Astrocyte (in vitro differentiated cells and primary cell): Measurements from ENCODE around the gene CBS. TPM values are rescaled to one million over a fixed set of nuclear protein-coding genes. Genes with fewer than 3 reads are reported as not detected.

Source experiments
- DNase-seq: peaks from one replicate; pipeline ENCODE4 v3.0.0-alpha.2; 2010; ENCODE audit warnings: low read depth
- FAIRE-seq: peaks from 2 replicates; lab custom pipeline; 2011; peaks lifted over from hg19 to GRCh38; lab: Jason Lieb, UNC
- H2AFZ ChIP-seq: 2 replicates; pipeline ENCODE4 v1.6.0; 2012; ENCODE audit warnings: low read depth, low read length, inconsistent platforms
- H3K27ac ChIP-seq: 2 replicates; pipeline ENCODE4 v1.5.1; 2011; ENCODE audit warnings: low read depth, low read length, inconsistent platforms
- H3K27me3 ChIP-seq: 2 replicates; pipeline ENCODE4 v1.6.0; 2011; ENCODE audit warnings: low read length, inconsistent platforms; ENCODE audit not compliant: insufficient read depth
- H3K36me3 ChIP-seq: 2 replicates; pipeline ENCODE4 v1.5.1; 2011; ENCODE audit warnings: low read length, inconsistent platforms; ENCODE audit not compliant: insufficient read depth
- H3K4me1 ChIP-seq: 2 replicates; pipeline ENCODE4 v1.5.1; 2011; ENCODE audit warnings: low read length, inconsistent platforms; ENCODE audit not compliant: insufficient read depth
- H3K4me2 ChIP-seq: 2 replicates; pipeline ENCODE4 v1.6.0; 2012; ENCODE audit warnings: low read length, inconsistent platforms
- H3K4me3 ChIP-seq: 2 replicates; pipeline ENCODE4 v1.5.1; 2011; ENCODE audit warnings: low read depth, mild to moderate bottlenecking, low read length, inconsistent platforms; ENCODE audit not compliant: insufficient read depth
- H3K79me2 ChIP-seq: 2 replicates; pipeline ENCODE4 v1.6.0; 2012; ENCODE audit warnings: mild to moderate bottlenecking, low read length, inconsistent platforms; ENCODE audit not compliant: insufficient read depth
- H3K9ac ChIP-seq: 2 replicates; pipeline ENCODE4 v1.6.0; 2012; ENCODE audit warnings: mild to moderate bottlenecking, low read length, inconsistent platforms
- H3K9me3 ChIP-seq: 2 replicates; pipeline ENCODE4 v1.5.1; 2012; ENCODE audit warnings: low read depth, mild to moderate bottlenecking, low read length, inconsistent platforms; ENCODE audit not compliant: insufficient read depth
- H4K20me1 ChIP-seq: 2 replicates; pipeline ENCODE4 v1.6.0; 2012; ENCODE audit warnings: low read length, inconsistent platforms; ENCODE audit not compliant: insufficient read depth
- H3K27ac Mint-ChIP-seq: one replicate; pipeline ENCODE4 v1.8.0; 2021; ENCODE audit warnings: mild to moderate bottlenecking, mixed read lengths; ENCODE audit not compliant: unreplicated experiment
- H3K27me3 Mint-ChIP-seq: one replicate; pipeline ENCODE4 v1.8.0; 2021; ENCODE audit warnings: low read depth, mixed read lengths; ENCODE audit not compliant: unreplicated experiment
- H3K36me3 Mint-ChIP-seq: one replicate; pipeline ENCODE4 v1.8.0; 2021; ENCODE audit warnings: low read depth, mixed read lengths; ENCODE audit not compliant: unreplicated experiment
- H3K4me1 Mint-ChIP-seq: one replicate; pipeline ENCODE4 v1.8.0; 2021; ENCODE audit warnings: low read depth, mixed read lengths; ENCODE audit not compliant: unreplicated experiment
- H3K4me3 Mint-ChIP-seq: one replicate; pipeline ENCODE4 v1.8.0; 2021; ENCODE audit warnings: mild to moderate bottlenecking, moderate library complexity, mixed read lengths; ENCODE audit not compliant: unreplicated experiment
- H3K9me3 Mint-ChIP-seq: one replicate; pipeline ENCODE4 v1.8.0; 2021; ENCODE audit warnings: mild to moderate bottlenecking, mixed read lengths; ENCODE audit not compliant: unreplicated experiment
- CTCF ChIP-seq: IDR thresholded peaks from 2 replicates; pipeline ENCODE4 v1.5.1; 2011; ENCODE audit warnings: low read depth, mild to moderate bottlenecking, inconsistent platforms, low read length, moderate library complexity; ENCODE audit not compliant: insufficient read depth
- EZH2 ChIP-seq: IDR thresholded peaks from 2 replicates; pipeline ENCODE4 v1.6.1; 2012; ENCODE audit warnings: mild to moderate bottlenecking, low read length, inconsistent platforms; ENCODE audit not compliant: insufficient read depth
- total RNA-seq: library from RNA; stranded (reverse); gene quantifications from 2 replicates; pipeline ENCODE4 v1.2.1, GENCODE V29; 2021

Gene CBS
- total RNA-seq, 1 donor from 2014 or later, result 195 TPM

- Mint-ChIP-seq H3K36me3 (peaks cover 21% of the 10 kb centered on the region), H3K9me3 (no peaks in the 10 kb centered on the region), H3K4me1 (peaks cover 21% of the 10 kb centered on the region), H3K27me3 (no peaks in the 10 kb centered on the region), H3K27ac (no peak overlapping the region), H3K4me3 (no peak overlapping the region)
- Histone ChIP-seq H3K79me2 (no peaks in the 10 kb centered on the region), H3K4me2 (no peak overlapping the region), H3K4me1 (peaks cover 12% of the 10 kb centered on the region), H3K4me3 (no peak overlapping the region), H4K20me1 (no peaks in the 10 kb centered on the region), H3K27ac (no peak overlapping the region), H3K9ac (no peak overlapping the region), H3K27me3 (no peaks in the 10 kb centered on the region), H2AFZ (no peak overlapping the region), H3K9me3 (no peaks in the 10 kb centered on the region), H3K36me3 (peaks cover 12% of the 10 kb centered on the region)
- DNase-seq (no peak), FAIRE-seq (no peak)
- TF ChIP-seq EZH2 (no peak), CTCF (no peak)
These were observed 45.9 kb downstream of the CBS start for GRCh38 chr21:43029785-43030184.

DNA sequence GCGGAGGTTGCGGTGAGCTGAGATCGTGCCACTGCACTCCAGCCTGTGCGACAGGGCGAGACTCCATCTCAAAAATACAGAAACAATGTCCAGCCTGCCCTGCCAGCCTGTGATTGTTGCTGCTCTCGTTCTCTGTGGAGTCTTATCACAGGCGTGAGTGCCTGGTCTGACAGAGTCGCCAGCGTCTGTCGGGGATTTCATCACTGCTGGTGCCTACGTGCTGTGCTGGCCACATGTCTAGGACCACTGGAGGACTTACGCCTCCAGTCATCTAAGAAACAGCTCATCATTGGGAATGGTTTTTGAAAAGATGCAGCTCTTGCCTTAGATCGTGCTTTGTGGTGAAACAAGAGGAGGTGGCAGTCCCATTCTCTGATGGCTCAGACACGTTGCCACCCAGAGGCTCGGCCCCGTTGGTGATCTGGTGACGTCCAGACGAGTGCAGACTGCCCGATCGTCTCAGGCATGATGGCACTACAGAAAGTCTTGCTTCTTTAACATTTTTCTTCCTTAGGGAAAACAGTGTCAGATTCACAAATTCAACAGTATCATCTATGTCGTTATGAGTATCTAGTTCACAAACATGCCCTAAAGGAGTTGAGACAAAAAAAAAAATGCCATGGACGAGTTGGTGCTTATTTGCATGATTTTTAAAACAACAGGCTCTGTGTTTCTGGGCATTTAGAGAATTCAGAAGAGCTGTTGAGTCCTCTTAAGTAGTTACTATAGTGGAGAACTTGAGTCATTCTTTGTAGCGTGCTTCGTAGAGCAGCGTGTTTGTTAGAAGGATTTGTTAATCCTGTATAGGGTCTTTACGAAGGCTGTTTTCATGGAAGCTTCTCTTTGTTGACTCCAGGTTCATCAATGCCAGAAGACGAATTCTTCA lies 47.5 kb downstream of the CBS start:
- no peaks in the 10 kb centered on the region for H3K27me3 ChIP-seq
- FAIRE-seq, result no peak
- H3K4me2 ChIP-seq, result no peak overlapping the region
- DNase-seq, result no peak
- Mint-ChIP-seq H3K4me3 (no peak overlapping the region), H3K36me3 (peaks cover 24% of the 10 kb centered on the region), H3K9me3 (no peaks in the 10 kb centered on the region), H3K27ac (no peak overlapping the region), H3K27me3 (no peaks in the 10 kb centered on the region), H3K4me1 (peaks cover 19% of the 10 kb centered on the region)
- H3K79me2 ChIP-seq, result no peaks in the 10 kb centered on the region
- H3K36me3 ChIP-seq, result peaks cover 13% of the 10 kb centered on the region
- no peak overlapping the region for H3K9ac ChIP-seq
- H3K4me1 ChIP-seq, result peaks cover 9% of the 10 kb centered on the region
- H2AFZ ChIP-seq, result no peak overlapping the region
- no peaks in the 10 kb centered on the region for H4K20me1 ChIP-seq
- TF ChIP-seq CTCF, result no peak
- no peak for TF ChIP-seq EZH2
- no peak overlapping the region for H3K27ac ChIP-seq
- H3K9me3 ChIP-seq, result no peaks in the 10 kb centered on the region
- H3K4me3 ChIP-seq, result no peak overlapping the region
